GM12801 (cell line): ENCODE data around the gene WFDC2.

Experiments used
- TF ChIP-seq, protein P1 (sequence below): IDR thresholded peaks from one replicate; pipeline ENCODE4 v1.5.1; 2011; ENCODE audit warnings: control low read depth; ENCODE audit not compliant: insufficient read length; ENCODE audit errors: extremely low read depth

WFDC2 gene

GRCh38 chr20:45503403-45503802 lies 33.9 kb downstream of the WFDC2 start:
- TF ChIP-seq, protein P1, sequence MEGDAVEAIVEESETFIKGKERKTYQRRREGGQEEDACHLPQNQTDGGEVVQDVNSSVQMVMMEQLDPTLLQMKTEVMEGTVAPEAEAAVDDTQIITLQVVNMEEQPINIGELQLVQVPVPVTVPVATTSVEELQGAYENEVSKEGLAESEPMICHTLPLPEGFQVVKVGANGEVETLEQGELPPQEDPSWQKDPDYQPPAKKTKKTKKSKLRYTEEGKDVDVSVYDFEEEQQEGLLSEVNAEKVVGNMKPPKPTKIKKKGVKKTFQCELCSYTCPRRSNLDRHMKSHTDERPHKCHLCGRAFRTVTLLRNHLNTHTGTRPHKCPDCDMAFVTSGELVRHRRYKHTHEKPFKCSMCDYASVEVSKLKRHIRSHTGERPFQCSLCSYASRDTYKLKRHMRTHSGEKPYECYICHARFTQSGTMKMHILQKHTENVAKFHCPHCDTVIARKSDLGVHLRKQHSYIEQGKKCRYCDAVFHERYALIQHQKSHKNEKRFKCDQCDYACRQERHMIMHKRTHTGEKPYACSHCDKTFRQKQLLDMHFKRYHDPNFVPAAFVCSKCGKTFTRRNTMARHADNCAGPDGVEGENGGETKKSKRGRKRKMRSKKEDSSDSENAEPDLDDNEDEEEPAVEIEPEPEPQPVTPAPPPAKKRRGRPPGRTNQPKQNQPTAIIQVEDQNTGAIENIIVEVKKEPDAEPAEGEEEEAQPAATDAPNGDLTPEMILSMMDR, result no peak

- TF ChIP-seq, protein P1, result no peak
Observed at GRCh38 chr20:45506398-45506797, 36.8 kb downstream of the WFDC2 start.

GRCh38 chr20:45507011-45507820 lies 37.7 kb downstream of the WFDC2 start:
- TF ChIP-seq, protein P1, result no peak

GRCh38 chr20:45508068-45508886 lies 38.7 kb downstream of the WFDC2 start:
- TF ChIP-seq, protein P1, result no peak

DNA sequence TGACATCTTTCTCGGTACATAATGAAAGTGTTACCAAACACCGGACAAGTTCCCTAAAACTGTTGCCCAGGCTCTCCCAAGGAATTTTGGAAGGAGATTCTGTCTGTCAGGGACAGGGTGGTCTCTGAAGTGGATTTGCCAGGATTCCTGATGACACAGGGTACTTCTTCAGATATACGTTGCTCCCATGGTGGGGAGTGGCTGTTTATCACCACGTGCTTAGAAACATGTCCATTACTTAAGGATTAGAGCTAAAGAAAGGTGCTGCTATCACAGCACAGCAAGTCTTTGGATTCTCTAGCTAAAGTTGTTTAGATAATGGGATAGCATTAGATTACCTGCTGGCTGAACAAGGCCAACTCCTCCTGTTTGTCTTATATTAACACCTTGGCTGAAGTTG lies 39.5 kb downstream of the WFDC2 start:
- TF ChIP-seq, protein P1, result no peak

DNA sequence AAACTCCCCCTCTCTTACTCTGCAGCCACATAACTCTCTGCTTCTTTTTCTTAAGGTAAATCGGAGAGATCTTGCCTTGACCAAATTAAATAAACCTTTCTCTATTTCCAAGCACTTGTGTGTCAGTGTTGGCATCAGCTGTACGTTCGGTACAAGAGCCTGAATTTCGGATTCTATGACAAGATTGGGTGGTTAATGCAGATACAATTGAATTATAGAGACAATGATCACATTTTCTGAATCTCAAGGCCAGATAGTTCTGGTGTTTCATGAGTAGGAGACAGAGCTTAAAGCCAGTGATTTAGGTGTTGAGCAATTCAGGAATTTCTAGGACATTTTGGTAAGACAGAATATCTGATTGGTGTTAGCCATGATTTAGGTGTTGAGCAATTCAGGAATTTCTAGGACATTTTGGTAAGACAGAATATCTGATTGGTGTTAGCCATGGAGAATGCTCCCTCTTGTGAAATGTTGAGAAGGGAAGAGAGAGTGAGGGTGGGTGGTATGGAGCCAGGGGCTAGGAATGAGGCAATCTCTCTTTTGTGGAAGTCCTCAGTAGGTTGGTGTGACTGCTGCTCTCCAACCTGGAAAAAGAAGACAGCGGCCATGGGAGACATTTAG lies 40.8 kb downstream of the WFDC2 start:
- TF ChIP-seq, protein P1, result no peak

DNA sequence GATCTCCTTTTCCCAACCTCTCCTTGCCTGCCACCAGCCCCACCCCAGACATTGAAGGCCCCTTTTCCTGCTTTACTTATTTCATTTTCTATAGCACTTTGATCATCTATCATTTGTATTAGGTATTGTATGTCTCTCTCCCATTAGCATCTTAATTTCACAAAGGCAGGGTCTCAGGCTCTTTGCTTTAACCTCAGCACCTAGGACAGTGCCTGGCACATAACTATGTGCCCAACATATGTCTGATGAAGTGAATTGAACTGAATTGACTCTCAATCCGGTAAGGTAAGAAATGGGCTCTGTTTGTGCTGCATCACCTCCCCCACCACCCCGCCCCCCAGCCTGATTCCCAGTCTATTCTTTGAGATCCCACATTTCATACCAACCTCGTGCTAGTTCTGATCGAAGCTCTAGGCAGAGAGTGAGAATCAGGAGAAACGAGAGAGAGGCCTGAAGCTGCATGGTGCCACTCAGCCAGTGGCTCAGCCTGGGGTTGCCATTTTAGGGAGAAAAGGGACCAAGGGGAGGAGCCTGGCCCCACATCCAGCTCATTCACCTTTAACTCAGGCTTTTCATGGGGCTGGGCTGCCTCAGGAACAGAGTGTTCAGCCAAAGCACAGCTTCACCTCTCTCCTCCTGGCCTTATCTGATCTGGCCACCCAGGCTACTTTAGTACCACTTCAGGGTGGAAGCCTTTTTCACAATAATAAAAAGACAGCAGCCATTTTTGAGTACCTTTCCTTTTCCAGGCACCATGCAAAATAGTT lies 45.8 kb downstream of the WFDC2 start, which contains the start of gene SPINT3:
SPINT3 (minus strand) TSS at position 476 of the 767 bp plus-strand sequence; CDS start at position 462, 14 bp downstream.
- TF ChIP-seq, protein P1, result no peak
